Stimulated activated CD8-positive, alpha-beta memory T cell treated with anti-CD3 and anti-CD28 coated beads, Interleukin-12 subunit alpha, Interleukin-12 subunit beta, amount 100 ng/mL, for 4 hours (primary cell): ENCODE data around the gene SERPIND1.

ENCODE experiments used
- DNase-seq: peaks from one replicate; pipeline ENCODE4 v3.0.0-alpha.2; 2020; ENCODE audit warnings: low read depth

Gene SERPIND1

DNA sequence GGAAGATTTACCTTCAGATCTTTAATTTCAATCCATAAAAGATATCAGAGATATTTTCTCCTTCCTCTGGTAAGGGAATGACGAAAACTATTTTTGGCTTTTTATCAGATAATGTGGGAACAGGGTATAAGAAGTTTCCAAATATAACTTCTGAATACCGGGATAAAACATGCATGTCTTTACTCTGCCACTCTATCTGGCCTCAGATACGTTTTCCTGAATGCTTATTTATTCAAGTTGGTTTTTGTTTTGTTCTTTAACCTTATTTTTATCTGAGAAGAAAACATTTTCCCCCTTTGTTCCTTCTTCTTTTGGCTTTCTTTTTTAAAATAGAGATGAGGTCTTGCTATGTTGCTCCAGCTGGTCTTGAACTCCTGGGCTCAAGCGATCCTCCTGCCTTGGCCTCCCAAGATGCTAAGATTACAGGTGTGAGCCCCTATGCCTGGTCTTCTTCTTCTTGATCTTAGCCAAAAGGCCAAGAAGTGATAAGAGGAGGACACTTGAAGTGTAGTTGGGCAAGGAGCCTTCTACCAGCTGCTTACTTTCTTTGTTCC, 1.5 kb downstream of the SERPIND1 start:
- no peak for DNase-seq

DNA sequence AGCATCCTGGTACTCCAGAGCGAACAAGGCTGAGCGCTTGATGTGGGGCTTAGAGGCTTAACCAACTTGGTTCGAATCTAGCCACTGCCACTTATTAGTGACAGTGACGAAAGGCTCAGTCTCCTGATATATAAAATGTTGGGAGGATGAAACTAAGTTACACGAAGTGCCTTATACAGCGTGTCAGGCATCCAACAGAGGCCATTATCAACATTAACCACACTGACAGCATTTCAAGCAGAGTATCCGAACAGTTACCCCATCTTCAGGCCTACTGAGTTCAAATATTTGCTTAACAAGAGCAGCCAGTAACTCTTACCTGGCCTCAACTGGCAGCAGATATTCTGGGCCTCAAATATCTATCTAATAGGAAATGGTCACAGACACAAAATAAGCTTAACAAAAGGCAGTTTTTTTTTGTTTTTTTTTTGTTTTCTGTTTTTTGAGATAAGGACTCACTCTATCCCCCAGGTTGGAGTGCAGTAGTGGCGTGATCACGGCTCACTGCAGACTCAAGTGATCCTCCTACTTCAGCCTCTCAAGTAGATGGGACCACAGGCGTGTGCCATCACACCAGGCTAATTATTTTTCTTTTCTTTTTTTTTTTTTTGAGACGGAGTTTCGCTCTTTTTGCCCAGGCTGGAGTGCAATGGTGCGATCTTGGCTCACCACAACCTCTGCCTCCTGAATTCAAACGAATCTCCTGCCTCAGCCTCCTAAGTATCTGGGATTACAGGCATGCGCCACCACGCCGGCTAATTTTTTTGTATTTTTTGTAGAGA, 2.9 kb downstream of the SERPIND1 start:
- DNase-seq: no peak

DNA sequence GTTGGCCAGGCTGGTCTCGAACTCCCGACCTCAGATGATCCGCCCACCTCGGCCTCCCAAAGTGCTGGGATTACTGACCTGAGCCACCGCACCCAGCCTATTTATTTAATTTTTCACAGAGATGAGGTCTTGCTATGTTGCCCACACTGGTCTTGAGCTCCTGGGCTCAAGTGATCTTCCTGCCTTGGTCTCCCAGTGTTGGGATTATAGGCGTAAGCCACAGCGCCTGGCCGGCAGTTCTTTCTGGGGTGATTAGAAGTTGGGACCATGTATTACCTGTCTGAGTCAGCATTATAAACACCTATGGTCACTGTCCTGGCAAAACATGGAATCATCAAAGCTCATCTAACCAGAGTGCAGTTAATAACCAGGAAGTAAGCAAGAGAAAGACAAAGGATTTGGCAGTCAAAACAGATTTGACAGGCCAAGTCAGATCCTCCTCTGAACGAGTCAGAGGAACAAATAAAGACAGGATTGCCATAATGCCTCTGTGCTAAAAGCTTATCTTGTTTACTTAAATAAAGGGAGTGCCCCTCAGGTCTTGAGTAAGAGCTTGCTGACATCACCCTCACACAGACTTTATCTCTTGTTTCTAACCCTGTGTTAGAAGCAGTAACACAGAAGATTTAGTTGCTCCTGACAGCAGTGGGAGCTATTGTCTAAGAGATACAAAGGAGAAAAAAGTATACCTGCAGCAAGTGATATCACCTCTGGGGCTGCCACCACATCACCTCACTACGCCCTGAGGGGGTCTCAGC, 3.7 kb downstream of the SERPIND1 start:
- no peak for DNase-seq

DNA sequence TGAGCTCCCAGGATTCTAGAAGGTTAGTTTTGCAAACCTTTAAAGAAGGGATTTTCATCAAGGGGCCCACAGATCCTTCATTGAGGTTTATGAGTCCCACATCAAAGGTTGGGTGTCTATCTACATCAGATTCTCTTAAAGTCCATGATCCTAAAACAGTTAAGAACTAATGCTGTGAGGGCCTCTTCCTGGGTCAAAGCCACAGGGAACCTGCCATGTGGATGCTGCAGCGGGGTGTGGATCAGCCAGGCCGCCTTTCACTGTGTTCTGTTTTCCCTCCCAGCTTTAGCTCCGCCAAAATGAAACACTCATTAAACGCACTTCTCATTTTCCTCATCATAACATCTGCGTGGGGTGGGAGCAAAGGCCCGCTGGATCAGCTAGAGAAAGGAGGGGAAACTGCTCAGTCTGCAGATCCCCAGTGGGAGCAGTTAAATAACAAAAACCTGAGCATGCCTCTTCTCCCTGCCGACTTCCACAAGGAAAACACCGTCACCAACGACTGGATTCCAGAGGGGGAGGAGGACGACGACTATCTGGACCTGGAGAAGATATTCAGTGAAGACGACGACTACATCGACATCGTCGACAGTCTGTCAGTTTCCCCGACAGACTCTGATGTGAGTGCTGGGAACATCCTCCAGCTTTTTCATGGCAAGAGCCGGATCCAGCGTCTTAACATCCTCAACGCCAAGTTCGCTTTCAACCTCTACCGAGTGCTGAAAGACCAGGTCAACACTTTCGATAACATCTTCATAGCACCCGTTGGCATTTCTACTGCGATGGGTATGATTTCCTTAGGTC, 5.3 kb downstream of the SERPIND1 start:
- DNase-seq: no peak

DNA sequence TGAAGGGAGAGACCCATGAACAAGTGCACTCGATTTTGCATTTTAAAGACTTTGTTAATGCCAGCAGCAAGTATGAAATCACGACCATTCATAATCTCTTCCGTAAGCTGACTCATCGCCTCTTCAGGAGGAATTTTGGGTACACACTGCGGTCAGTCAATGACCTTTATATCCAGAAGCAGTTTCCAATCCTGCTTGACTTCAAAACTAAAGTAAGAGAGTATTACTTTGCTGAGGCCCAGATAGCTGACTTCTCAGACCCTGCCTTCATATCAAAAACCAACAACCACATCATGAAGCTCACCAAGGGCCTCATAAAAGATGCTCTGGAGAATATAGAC, 5.9 kb downstream of the SERPIND1 start:
- DNase-seq: no peak

DNA sequence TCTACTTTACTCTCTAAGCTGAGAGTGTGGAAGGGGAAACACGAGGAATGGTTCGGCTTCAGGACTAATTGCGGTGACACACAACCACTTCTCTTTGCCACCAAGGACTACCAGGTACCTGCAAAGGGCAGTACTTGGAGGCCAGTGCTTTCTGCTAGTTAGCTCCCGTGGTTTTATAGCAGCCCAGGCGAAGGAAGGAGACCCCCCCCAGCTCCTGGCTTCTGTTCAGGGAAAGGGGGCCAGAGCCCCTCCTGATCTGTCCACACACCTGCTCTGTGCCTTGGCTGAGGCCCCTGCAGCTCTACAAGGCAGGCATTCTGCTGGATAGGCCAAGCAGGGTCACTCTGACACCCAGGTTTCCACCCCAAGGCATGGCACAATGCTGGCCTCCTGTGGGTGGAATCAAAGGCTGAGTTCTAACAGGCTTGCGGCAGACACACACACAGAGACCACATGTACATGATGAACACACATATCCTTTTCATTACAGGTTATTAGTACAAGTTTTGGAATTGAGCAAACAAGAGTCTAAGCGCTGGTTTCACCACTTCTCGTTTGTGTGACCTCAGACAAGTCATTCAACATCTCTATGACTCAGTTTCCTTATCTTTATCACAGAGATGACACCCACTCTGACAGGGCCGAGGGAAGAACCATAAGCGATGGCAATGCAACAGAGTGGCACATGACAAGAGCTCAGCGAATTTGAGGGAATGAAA, 7.5 kb downstream of the SERPIND1 start:
- DNase-seq: no peak

DNA sequence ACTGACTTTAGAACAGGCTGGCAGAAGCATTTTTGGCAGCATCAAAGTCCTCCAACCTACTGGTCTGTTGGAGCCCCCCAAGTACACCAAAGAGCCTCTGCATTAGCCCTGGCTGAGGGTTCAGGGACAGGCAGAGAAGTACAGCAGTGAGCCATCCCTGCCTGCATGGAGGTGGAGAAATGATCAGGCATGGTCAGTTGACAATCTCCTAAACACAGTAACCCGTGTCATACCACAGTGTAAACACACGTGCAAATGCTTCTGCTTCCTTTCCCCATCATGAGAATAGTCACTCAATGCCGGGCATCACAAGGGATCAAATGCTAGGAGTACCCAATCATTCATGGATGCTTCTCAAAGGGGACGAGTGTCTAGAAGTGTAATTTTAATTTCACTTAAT, 8.2 kb downstream of the SERPIND1 start:
- DNase-seq: no peak

DNA sequence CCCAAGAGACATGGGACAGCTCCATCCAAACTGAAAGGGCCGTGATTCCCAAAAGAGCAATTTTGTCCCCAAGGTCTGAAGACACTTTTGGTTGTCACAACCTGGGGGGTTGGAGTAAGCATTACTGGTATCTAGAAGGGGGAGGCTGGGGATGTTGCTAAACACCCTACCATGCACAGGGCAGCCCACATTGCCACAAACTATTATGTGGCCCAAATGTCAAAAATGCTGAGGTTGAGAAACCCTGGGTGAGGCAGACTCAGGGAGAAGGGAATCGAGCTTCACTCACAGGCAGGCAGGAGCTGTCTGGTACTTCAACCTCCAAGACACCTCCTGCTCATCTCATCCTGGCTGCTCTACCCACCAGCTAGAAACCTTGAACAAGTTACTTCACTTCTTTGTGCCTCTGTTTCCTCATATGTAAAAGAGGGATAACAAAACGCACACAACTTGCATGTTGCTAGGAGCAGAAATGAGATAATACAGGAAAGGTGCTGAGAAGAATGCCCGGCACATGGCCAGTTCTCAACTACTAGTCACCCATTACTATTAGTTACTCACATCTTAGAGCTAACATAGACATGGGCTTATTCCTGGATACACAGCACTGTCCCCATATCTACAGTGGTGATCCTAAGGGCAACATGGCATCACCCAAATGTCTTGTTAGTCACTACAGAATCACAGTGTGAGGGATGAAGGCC, 8.8 kb downstream of the SERPIND1 start:
- DNase-seq: no peak

DNA sequence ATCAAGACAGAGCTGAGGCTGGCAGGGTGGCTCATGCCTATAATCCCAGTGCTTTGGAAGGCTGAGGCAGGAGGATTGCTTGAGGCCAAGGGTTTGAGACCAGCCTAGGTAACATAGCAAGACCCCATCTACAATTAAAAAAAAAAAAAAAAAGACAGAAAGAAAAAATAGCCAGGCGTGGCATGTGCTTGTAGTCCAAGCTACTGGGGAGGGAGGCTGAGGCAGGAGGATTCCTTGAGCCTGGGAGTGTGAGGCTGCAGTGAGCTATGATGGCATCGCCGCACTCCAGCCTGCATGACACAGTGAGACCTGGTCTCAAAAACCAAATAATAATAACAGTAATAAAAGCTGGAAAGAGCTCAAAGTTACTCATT, 9.4 kb downstream of the SERPIND1 start:
- DNase-seq: no peak

DNA sequence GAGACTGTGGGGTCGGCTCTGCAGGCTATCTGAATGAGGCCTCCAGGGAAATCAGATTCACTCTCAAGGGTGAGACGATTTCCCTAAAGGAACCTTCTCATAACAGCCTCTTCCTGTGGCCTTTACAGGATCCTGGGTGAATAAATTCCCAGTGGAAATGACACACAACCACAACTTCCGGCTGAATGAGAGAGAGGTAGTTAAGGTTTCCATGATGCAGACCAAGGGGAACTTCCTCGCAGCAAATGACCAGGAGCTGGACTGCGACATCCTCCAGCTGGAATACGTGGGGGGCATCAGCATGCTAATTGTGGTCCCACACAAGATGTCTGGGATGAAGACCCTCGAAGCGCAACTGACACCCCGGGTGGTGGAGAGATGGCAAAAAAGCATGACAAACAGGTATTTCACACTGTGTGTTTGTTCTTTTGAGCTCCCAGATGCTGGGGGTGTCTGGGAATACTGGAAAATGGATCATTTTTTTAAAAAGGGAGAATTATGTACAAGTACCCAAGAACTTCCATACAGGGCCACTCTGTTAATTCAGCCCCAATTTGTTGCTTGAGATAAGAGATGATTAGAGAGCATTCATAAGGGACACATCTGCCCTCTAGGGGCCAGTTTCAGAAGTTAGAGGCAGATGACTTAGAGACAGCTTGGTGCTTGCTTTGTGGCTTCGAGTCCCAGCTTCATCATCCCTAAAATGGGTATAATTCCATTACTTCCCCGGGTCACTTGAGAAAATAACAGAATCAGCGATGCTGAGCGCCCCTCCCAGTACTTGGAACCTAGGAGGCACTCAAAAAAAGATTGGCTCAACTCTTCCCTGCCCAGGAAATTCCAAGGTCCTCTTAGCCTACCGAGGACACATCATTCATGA, 10.2 kb downstream of the SERPIND1 start:
- DNase-seq: no peak

DNA sequence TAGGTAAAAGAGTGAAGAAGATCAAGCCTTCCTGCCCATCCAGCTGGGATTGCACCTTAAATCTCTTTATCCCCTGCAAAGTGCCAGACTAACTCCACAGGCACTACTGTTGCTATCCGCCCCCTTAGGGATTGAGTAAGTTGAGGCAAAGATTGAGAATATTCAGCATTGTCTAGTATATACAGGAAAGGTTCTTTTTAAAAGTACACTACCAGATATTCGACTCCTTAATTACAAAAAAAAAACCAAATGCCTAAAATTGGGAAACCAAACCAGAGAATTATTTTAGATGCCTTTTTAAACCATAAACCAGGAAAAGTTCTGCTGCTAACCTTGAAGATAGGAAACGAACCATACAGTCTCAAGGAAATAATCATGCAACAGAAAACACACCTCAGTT, 11.5 kb downstream of the SERPIND1 start:
- DNase-seq: no peak

DNA sequence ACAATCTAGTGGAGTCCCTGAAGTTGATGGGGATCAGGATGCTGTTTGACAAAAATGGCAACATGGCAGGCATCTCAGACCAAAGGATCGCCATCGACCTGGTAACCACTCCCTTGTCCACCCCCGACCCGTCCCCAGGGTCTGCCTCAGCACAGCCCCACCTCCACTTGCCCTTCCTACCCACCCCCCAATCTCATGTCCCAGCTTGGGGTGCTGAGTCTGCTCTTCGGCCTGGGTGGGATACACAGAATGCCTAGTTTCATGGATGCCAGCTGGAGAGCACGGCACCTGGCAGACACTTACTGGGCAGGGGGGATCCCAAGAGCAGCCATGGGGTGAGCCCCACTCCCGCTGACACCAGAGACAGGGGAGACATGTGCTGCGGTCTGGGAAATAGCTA, 12.1 kb downstream of the SERPIND1 start:
- DNase-seq: no peak

DNA sequence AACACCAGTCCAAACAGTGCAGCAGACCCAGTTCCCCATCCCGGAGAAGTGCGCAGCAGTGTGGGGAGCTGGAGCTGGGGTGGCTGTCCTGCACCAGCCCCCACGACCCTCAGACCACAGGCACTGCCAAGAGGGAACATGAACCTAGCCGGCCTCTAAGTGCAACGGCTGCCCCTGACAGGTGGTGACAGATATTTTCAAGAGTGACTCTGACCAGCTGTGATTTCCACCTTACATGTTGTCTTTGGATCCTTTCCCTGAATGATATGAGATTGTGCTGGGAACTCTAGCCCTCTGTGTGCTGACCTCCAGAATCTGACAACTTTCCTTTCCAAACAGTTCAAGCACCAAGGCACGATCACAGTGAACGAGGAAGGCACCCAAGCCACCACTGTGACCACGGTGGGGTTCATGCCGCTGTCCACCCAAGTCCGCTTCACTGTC, 12.6 kb downstream of the SERPIND1 start:
- no peak for DNase-seq

DNA sequence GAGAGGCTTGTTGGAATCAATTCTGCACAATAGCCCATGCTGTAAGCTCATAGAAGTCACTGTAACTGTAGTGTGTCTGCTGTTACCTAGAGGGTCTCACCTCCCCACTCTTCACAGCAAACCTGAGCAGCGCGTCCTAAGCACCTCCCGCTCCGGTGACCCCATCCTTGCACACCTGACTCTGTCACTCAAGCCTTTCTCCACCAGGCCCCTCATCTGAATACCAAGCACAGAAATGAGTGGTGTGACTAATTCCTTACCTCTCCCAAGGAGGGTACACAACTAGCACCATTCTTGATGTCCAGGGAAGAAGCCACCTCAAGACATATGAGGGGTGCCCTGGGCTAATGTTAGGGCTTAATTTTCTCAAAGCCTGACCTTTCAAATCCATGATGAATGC, 13.3 kb downstream of the SERPIND1 start:
- DNase-seq: no peak

DNA sequence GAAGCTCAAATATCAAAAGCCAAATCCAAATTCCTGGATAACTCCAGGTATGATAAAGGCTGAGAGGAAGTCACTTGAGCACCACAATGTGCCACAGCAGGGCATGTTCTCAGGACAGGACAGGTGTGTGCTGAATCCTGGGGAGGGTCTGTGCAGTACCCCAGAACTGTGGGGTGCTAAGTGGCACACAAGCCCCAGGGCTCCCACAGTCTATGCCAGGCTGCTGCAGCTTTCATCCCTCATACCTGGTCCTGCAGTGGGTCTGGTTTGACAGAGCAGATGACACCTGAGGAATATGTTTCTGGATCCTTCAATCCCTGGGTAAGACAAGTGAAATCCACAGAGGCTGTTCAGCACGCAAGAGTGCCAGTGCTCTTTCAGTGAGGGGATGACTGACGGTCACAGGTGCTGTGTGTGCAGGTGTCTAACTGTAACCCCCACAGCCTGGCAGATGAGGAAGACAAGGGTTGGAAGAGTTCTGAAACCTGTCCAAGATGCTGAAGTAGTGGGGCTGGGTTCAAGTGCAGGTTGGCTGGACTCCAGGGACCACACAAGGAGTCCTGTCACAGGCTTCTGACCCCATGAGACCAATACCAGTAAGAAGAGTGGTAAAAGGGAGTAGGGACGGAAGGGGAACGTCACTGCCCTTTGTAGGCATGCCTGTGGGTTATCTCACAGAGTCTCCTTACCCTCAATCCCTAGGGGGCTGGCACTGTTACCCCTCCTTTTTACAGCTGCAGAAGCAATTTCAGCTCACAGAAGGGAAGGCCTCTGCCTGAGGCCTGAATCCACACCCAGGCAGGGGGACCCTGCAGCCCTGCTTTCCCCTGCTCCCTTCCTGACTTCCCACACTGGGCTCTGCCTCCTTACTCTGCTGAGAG, 14.1 kb downstream of the SERPIND1 start:
- no peak for DNase-seq

DNA sequence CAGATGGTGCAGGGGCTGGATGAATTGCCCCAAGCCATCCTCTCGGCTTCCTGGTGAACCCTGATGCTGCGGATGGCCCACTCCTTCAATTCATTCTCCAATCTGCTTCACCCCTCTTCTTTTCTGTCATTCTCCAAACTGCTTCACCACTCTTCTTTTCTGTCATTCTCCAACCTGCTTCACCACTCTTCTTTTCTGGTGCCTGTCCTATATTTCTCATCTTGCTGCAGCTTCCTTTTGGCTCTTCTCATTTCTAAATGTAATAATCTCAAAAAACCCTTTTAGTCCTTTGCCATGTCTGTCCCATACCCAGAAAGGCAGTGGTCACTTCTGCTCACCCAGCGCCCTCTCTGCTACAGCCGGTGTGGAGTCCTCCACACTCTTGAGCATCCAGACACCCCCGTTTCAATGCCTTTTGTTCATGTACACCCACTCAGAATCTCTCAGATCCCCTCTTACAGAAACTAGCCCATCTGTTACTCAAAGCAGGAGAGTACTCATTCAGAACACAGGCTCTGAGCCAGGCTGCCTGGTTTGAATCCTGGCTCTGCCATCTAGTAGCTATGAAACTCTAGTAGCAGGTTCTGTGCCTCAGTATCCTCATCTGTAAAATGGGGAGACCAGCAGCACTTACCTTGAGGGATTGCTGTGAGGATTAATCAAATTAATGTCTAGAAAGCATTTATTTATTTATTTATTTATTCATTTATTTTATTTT, 14.9 kb downstream of the SERPIND1 start:
- no peak for DNase-seq

DNA sequence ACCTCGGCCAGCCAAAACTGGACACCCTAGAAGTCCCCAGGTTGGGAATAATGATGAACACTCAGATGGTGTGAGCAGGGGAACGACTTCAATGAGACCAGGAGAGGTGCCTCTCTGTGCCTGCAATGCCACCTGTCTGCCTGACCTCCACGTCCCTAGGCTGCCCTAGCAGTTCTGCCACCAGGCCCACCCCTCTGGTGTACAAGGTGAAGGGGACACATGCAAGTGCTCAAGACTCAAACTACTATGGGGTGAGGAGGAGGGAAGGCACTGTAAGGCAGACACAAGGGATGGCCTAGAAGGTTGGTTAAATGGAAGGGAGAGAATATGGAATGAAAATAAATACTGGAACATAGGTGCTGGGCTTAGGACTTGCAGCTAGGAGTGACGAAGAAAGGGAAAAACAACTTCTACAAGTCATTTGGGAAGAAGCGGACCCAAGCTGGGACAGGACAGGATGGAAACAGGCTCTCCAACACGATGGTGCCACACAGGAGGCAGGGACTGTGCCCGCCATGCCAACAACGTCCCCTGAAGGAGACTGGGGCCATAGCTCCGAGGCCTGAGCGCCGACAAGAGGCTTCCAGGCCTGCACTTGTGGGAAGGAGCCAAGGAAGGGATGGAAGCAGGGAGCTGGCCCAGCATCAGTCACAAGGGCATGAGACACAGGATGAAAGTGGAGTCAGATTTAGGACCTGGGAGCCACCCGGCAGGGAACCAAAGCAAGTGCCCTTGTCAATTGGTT, 18.5 kb downstream of the SERPIND1 start:
- DNase-seq: no peak
